Keratinocyte (primary cell): ENCODE measurements around the gene ENDOD1. TPM values are rescaled to one million over a fixed set of nuclear protein-coding genes. Genes with fewer than 3 reads are reported as not detected.
"Not testable (repeated sequence)": the region's sequence is repeated elsewhere in the genome, so short reads cannot be mapped to it uniquely, and the experiment has no call there.

Experiments
- DNase-seq: peaks from one replicate; pipeline ENCODE4 v3.0.0-alpha.2; 2011; ENCODE audit warnings: low read depth, missing footprints, low spot score
- FAIRE-seq: peaks from 2 replicates; lab custom pipeline; 2011; peaks lifted over from hg19 to GRCh38; lab: Jason Lieb, UNC
- H2AFZ ChIP-seq: 2 replicates; pipeline ENCODE4 v1.6.0; 2012; ENCODE audit warnings: low read length, control low read depth, inconsistent platforms; ENCODE audit not compliant: control insufficient read depth
- H3K27ac ChIP-seq: 2 replicates; pipeline ENCODE4 v1.5.1; 2011; ENCODE audit warnings: low read length; ENCODE audit not compliant: control insufficient read depth, insufficient read depth
- H3K27me3 ChIP-seq: 3 replicates; pipeline ENCODE4 v1.6.0; 2011; ENCODE audit warnings: low read length; ENCODE audit not compliant: control insufficient read depth, insufficient read depth; ENCODE audit errors: extremely low read depth
- H3K36me3 ChIP-seq, 2 experiments: 2 replicates in 1 of 2; 3 replicates in 1 of 2; pipeline ENCODE4 v1.5.1; 2011; ENCODE audit warnings: low read length in 2 of 2, mild to moderate bottlenecking in 1 of 2; ENCODE audit not compliant: control insufficient read depth in 2 of 2, insufficient read depth in 2 of 2; ENCODE audit errors: extremely low read depth in 1 of 2
- H3K4me1 ChIP-seq: 3 replicates; pipeline ENCODE4 v1.5.1; 2011; ENCODE audit warnings: low read length; ENCODE audit not compliant: control insufficient read depth, insufficient read depth; ENCODE audit errors: extremely low read depth
- H3K4me2 ChIP-seq: 3 replicates; pipeline ENCODE4 v1.6.0; 2011; ENCODE audit warnings: low read depth, low read length; ENCODE audit not compliant: control insufficient read depth, insufficient read depth; ENCODE audit errors: extremely low read depth
- H3K4me3 ChIP-seq, 3 experiments: fragments of 200-600 bp in 1 of 3; sonication (generic) in 1 of 3; 2 replicates in 2 of 3; 3 replicates in 1 of 3; pipeline ENCODE4 v1.5.1; 2011 to 2016; ENCODE audit warnings: low read length in 3 of 3, mild to moderate bottlenecking in 3 of 3, control low read depth in 2 of 3, inconsistent platforms in 1 of 3, low read depth in 1 of 3, mixed read lengths in 1 of 3, mixed run types in 1 of 3, moderate library complexity in 1 of 3; ENCODE audit not compliant: control insufficient read depth in 2 of 3, insufficient read depth in 2 of 3; ENCODE audit errors: extremely low read depth in 1 of 3
- H3K79me2 ChIP-seq: 2 replicates; pipeline ENCODE4 v1.6.0; 2012; ENCODE audit warnings: low read length; ENCODE audit not compliant: control insufficient read depth, insufficient read depth
- H3K9ac ChIP-seq: 3 replicates; pipeline ENCODE4 v1.6.0; 2011; ENCODE audit warnings: low read length; ENCODE audit not compliant: control insufficient read depth, insufficient read depth; ENCODE audit errors: extremely low read depth
- H3K9me1 ChIP-seq: 3 replicates; pipeline ENCODE4 v1.6.0; 2011; ENCODE audit warnings: low read length; ENCODE audit not compliant: control insufficient read depth, insufficient read depth; ENCODE audit errors: extremely low read depth
- H3K9me3 ChIP-seq: 2 replicates; pipeline ENCODE4 v1.5.1; 2012; ENCODE audit warnings: low read depth, low read length; ENCODE audit not compliant: control insufficient read depth
- H4K20me1 ChIP-seq: 3 replicates; pipeline ENCODE4 v1.6.0; 2011; ENCODE audit warnings: low read length; ENCODE audit not compliant: control insufficient read depth, insufficient read depth; ENCODE audit errors: extremely low read depth
- CTCF ChIP-seq, 3 experiments: IDR thresholded peaks in 1 of 3; conservative IDR thresholded peaks in 1 of 3; optimal IDR thresholded peaks in 1 of 3; 2 replicates in 2 of 3; 3 replicates in 1 of 3; pipeline versions ENCODE3 to v1.5.1; 2011; ENCODE audit warnings: low read length in 3 of 3, mild to moderate bottlenecking in 3 of 3, moderate library complexity in 2 of 3, control low read depth in 1 of 3, inconsistent platforms in 1 of 3; ENCODE audit not compliant: insufficient read depth in 2 of 3; ENCODE audit errors: extremely low read depth in 1 of 3
- EZH2 ChIP-seq: IDR thresholded peaks from one replicate; pipeline ENCODE4 v1.6.1; 2012; ENCODE audit warnings: inconsistent platforms, mild to moderate bottlenecking, low read length, moderate library complexity
- dilution Hi-C: fragments of 300-500 bp; cut with MboI; formaldehyde crosslinking; loops from one replicate; pipeline ENCODE4 v1.7.0; 2020; ENCODE audit warnings: low sequenced_read_pairs; ENCODE audit not compliant: extremely low pct_ligation_motif_present
- polyA plus RNA-seq, 5 experiments: library from polyadenylated mRNA; depleted of rRNA in 3 of 5; stranded (reverse) in 3 of 5; stranded (forward) in 1 of 5; unstranded in 1 of 5; fragments of >200 nt; gene quantifications; 1 replicate in 1 of 5; 2 replicates in 3 of 5; 3 replicates in 1 of 5; pipeline versions ENCODE4 v1.2.1 to v1.2.3, GENCODE V29; 2011 to 2012; ENCODE audit warnings: missing spikeins in 2 of 5, low read depth in 1 of 5, low replicate concordance in 1 of 5

The ENDOD1 gene
- polyA plus RNA-seq, 1 donor (not counting 4 experiments of a cell fraction or from before 2014, with no cell fraction given) = 27.2 TPM

- Histone ChIP-seq H3K27me3 (peaks cover 8% of the 10 kb centered on the region), H3K9ac (no peak overlapping the region), H3K79me2 (no peaks in the 10 kb centered on the region), H3K4me3 (no peak overlapping the region), H3K4me2 (no peak overlapping the region), H4K20me1 (no peaks in the 10 kb centered on the region), H3K4me1 (no peaks in the 10 kb centered on the region), H3K27ac (no peak overlapping the region), H3K9me3 (no peaks in the 10 kb centered on the region), H3K36me3 (no peaks in the 10 kb centered on the region), H3K9me1 (no peaks in the 10 kb centered on the region), H2AFZ (no peak overlapping the region)
- TF ChIP-seq EZH2 = no peak
- FAIRE-seq (no peak), DNase-seq (no peak)
- dilution Hi-C loops = no loop called here
Observed at GRCh38 chr11:95045812-95046211, 43.8 kb upstream of the ENDOD1 start.

- dilution Hi-C loops, H3K4me3 ChIP-seq, H3K9ac ChIP-seq, H3K4me2 ChIP-seq, H3K36me3 ChIP-seq, H2AFZ ChIP-seq, H4K20me1 ChIP-seq, H3K79me2 ChIP-seq, H3K4me1 ChIP-seq, DNase-seq, FAIRE-seq, H3K9me3 ChIP-seq, H3K27ac ChIP-seq, H3K27me3 ChIP-seq, H3K9me1 ChIP-seq: not testable (repeated sequence)
Observed at GRCh38 chr11:95049122-95049521, 40.5 kb upstream of the ENDOD1 start, which contains the start of gene KDM4F. Gene KDM4F (plus strand): TSS chr11:95049422.

GRCh38 chr11:95050595-95051202 is 38.9 kb upstream of the ENDOD1 start:
- H4K20me1 ChIP-seq = no peaks in the 10 kb centered on the region
- no peak overlapping the region for H3K9ac ChIP-seq
- FAIRE-seq (no peak), DNase-seq (no peak)
- H3K4me3 ChIP-seq = no peak overlapping the region
- dilution Hi-C loops = no loop called here
- H3K9me3 ChIP-seq = no peaks in the 10 kb centered on the region
- no peaks in the 10 kb centered on the region for H3K79me2 ChIP-seq
- TF ChIP-seq CTCF (optimal IDR thresholded peaks at IDR 0.05 in 1 of 3, IDR thresholded peaks at IDR 0.05 in 1 of 3, conservative IDR thresholded peaks at IDR 0.05 in 1 of 3; ENCODE audit: extremely low read depth in 1 of 3, insufficient read depth in 2 of 3, low read length in 3 of 3) = no peak
- TF ChIP-seq EZH2 = no peak
- peaks cover 7% of the 10 kb centered on the region for H3K27me3 ChIP-seq
- no peak overlapping the region for H3K4me2 ChIP-seq
- H3K9me1 ChIP-seq = no peaks in the 10 kb centered on the region
- no peak overlapping the region for H3K27ac ChIP-seq
- H3K4me1 ChIP-seq = no peaks in the 10 kb centered on the region
- no peak overlapping the region for H2AFZ ChIP-seq
- H3K36me3 ChIP-seq = no peaks in the 10 kb centered on the region
